ENCODE data around the gene TNFSF13B. TPM values are rescaled to one million over a fixed set of nuclear protein-coding genes. Genes with fewer than 3 reads are reported as not detected.

Gene TNFSF13B
- total and polyA plus RNA-seq, 10 of the 15 experiments (the other 5 are each of a cell fraction or from before 2014, with no cell fraction given): 11.0 to 64.2 (median 17.0) TPM

DNA sequence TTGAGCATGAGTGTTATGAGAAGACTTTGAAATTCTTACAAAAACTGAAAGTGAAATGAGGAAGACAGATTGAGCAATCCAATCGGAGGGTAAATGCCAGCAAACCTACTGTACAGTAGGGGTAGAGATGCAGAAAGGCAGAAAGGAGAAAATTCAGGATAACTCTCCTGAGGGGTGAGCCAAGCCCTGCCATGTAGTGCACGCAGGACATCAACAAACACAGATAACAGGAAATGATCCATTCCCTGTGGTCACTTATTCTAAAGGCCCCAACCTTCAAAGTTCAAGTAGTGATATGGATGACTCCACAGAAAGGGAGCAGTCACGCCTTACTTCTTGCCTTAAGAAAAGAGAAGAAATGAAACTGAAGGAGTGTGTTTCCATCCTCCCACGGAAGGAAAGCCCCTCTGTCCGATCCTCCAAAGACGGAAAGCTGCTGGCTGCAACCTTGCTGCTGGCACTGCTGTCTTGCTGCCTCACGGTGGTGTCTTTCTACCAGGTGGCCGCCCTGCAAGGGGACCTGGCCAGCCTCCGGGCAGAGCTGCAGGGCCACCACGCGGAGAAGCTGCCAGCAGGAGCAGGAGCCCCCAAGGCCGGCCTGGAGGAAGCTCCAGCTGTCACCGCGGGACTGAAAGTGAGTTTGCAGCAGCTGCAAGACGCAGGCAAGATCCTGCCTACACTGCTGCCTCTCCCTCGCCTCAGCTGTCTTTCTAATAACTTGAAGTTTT is at the start of gene TNFSF13B (continued):
- TF ChIP-seq, protein P1, sequence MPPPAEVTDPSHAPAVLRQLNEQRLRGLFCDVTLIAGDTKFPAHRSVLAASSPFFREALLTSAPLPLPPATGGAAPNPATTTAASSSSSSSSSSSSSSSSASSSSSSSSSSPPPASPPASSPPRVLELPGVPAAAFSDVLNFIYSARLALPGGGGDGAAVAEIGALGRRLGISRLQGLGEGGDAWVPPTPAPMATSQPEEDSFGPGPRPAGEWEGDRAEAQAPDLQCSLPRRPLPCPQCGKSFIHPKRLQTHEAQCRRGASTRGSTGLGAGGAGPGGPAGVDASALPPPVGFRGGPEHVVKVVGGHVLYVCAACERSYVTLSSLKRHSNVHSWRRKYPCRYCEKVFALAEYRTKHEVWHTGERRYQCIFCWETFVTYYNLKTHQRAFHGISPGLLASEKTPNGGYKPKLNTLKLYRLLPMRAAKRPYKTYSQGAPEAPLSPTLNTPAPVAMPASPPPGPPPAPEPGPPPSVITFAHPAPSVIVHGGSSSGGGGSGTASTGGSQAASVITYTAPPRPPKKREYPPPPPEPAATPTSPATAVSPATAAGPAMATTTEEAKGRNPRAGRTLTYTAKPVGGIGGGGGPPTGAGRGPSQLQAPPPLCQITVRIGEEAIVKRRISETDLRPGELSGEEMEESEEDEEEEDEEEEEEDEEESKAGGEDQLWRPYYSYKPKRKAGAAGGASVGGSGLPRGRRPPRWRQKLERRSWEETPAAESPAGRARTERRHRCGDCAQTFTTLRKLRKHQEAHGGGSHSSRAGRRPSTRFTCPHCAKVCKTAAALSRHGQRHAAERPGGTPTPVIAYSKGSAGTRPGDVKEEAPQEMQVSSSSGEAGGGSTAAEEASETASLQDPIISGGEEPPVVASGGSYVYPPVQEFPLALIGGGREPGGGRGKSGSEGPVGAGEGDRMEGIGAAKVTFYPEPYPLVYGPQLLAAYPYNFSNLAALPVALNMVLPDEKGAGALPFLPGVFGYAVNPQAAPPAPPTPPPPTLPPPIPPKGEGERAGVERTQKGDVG (CRISPR knock-in tag; IDR thresholded peaks at IDR 0.05): no peak
- peak; percentile 79; the same call in 1 of the 2 replicates for TF ChIP-seq MTA3 (IDR thresholded peaks at IDR 0.05; ENCODE audit: borderline replicate concordance, low read length)
- no peak for TF ChIP-seq ETV6 (conservative IDR thresholded peaks at IDR 0.05 in 1 of 2, IDR thresholded peaks at IDR 0.05 in 1 of 2; ENCODE audit: borderline replicate concordance in 1 of 2, low read depth in 1 of 2)
- TF ChIP-seq MYB (IDR thresholded peaks at IDR 0.05; ENCODE audit: borderline replicate concordance, low read depth, low read length): no peak
- peak; percentile 50 for TF ChIP-seq RAD21 (IDR thresholded peaks at IDR 0.05; ENCODE audit: insufficient read depth, low read depth, low read length)
- no peak for TF ChIP-seq YBX1 (IDR thresholded peaks at IDR 0.05)
- no peak for TF ChIP-seq ZZZ3 (IDR thresholded peaks at IDR 0.05; ENCODE audit: control insufficient read depth, insufficient read length, low read depth)
- no peak for TF ChIP-seq GABPA (IDR thresholded peaks at IDR 0.05; ENCODE audit: low read depth)
- TF ChIP-seq MXI1 (IDR thresholded peaks at IDR 0.05; ENCODE audit: low read depth, low read length): no peak
- TF ChIP-seq RELA (IDR thresholded peaks at IDR 0.05; ENCODE audit: borderline replicate concordance, partially characterized antibody): peak; percentile 73
- TF ChIP-seq IKZF2 (IDR thresholded peaks at IDR 0.05): peak; percentile 91 to 94
- TF ChIP-seq ZBED1 (IDR thresholded peaks at IDR 0.05; ENCODE audit: borderline replicate concordance): peak; percentile 74; the same call in 1 of the 2 replicates
- TF ChIP-seq, protein P2, sequence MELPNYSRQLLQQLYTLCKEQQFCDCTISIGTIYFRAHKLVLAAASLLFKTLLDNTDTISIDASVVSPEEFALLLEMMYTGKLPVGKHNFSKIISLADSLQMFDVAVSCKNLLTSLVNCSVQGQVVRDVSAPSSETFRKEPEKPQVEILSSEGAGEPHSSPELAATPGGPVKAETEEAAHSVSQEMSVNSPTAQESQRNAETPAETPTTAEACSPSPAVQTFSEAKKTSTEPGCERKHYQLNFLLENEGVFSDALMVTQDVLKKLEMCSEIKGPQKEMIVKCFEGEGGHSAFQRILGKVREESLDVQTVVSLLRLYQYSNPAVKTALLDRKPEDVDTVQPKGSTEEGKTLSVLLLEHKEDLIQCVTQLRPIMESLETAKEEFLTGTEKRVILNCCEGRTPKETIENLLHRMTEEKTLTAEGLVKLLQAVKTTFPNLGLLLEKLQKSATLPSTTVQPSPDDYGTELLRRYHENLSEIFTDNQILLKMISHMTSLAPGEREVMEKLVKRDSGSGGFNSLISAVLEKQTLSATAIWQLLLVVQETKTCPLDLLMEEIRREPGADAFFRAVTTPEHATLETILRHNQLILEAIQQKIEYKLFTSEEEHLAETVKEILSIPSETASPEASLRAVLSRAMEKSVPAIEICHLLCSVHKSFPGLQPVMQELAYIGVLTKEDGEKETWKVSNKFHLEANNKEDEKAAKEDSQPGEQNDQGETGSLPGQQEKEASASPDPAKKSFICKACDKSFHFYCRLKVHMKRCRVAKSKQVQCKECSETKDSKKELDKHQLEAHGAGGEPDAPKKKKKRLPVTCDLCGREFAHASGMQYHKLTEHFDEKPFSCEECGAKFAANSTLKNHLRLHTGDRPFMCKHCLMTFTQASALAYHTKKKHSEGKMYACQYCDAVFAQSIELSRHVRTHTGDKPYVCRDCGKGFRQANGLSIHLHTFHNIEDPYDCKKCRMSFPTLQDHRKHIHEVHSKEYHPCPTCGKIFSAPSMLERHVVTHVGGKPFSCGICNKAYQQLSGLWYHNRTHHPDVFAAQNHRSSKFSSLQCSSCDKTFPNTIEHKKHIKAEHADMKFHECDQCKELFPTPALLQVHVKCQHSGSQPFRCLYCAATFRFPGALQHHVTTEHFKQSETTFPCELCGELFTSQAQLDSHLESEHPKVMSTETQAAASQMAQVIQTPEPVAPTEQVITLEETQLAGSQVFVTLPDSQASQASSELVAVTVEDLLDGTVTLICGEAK (IDR thresholded peaks at IDR 0.05; ENCODE audit: borderline replicate concordance): no peak
- no peak; the same call in 1 of the 2 replicates for TF ChIP-seq ZNF207 (IDR thresholded peaks at IDR 0.05; ENCODE audit: borderline replicate concordance)
- TF ChIP-seq, protein P3, sequence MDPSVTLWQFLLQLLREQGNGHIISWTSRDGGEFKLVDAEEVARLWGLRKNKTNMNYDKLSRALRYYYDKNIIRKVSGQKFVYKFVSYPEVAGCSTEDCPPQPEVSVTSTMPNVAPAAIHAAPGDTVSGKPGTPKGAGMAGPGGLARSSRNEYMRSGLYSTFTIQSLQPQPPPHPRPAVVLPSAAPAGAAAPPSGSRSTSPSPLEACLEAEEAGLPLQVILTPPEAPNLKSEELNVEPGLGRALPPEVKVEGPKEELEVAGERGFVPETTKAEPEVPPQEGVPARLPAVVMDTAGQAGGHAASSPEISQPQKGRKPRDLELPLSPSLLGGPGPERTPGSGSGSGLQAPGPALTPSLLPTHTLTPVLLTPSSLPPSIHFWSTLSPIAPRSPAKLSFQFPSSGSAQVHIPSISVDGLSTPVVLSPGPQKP (IDR thresholded peaks at IDR 0.05; ENCODE audit: low read depth, low read length): no peak
- TF ChIP-seq RFX5 (IDR thresholded peaks at IDR 0.05; ENCODE audit: low read depth, low read length): no peak
- no peak for TF ChIP-seq PAX8 (IDR thresholded peaks at IDR 0.05)
- TF ChIP-seq, protein P4, sequence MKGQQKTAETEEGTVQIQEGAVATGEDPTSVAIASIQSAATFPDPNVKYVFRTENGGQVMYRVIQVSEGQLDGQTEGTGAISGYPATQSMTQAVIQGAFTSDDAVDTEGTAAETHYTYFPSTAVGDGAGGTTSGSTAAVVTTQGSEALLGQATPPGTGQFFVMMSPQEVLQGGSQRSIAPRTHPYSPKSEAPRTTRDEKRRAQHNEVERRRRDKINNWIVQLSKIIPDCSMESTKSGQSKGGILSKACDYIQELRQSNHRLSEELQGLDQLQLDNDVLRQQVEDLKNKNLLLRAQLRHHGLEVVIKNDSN (IDR thresholded peaks at IDR 0.05; ENCODE audit: borderline replicate concordance, extremely low read length, insufficient read depth, low read depth, low read length): no peak
- TF ChIP-seq ZNF622 (IDR thresholded peaks at IDR 0.05): no peak

All from GM12878 (cell line).